IPS-15b (cell line): ENCODE data around the gene MAPK1.

ENCODE experiments used
- H3K27me3 ChIP-seq: one replicate; pipeline ENCODE4 v1.6.1; 2013; ENCODE audit warnings: low read length; ENCODE audit not compliant: control insufficient read depth, insufficient read depth
- H3K36me3 ChIP-seq: one replicate; pipeline ENCODE4 v1.6.1; 2013; ENCODE audit warnings: low read length; ENCODE audit not compliant: control insufficient read depth, insufficient read depth
- H3K4me1 ChIP-seq: one replicate; pipeline ENCODE4 v1.6.1; 2013; ENCODE audit warnings: mild to moderate bottlenecking, low read length; ENCODE audit not compliant: control insufficient read depth, insufficient read depth
- H3K4me3 ChIP-seq: one replicate; pipeline ENCODE4 v1.5.1; 2013; ENCODE audit warnings: low read depth, low read length
- H3K9ac ChIP-seq: one replicate; pipeline ENCODE4 v1.6.1; 2013; ENCODE audit warnings: low read depth, mild to moderate bottlenecking, low read length
- H3K9me3 ChIP-seq: one replicate; pipeline ENCODE4 v1.6.1; 2013; ENCODE audit warnings: mild to moderate bottlenecking, low read length; ENCODE audit not compliant: control insufficient read depth, insufficient read depth

The MAPK1 gene

GRCh38 chr22:21764038-21764804, 103.2 kb downstream of the MAPK1 start:
- peaks cover 40% of the 10 kb centered on the region for H3K36me3 ChIP-seq
- no peak overlapping the region for H3K9ac ChIP-seq
- H3K27me3 ChIP-seq: no peaks in the 10 kb centered on the region
- no peaks in the 10 kb centered on the region for H3K9me3 ChIP-seq
- H3K4me3 ChIP-seq: no peak overlapping the region
- no peaks in the 10 kb centered on the region for H3K4me1 ChIP-seq

- Histone ChIP-seq H3K4me3 (no peak overlapping the region), H3K4me1 (no peaks in the 10 kb centered on the region), H3K9ac (no peak overlapping the region), H3K9me3 (no peaks in the 10 kb centered on the region), H3K36me3 (peaks cover 35% of the 10 kb centered on the region), H3K27me3 (no peaks in the 10 kb centered on the region)
Measured at GRCh38 chr22:21762712-21763581, 104.5 kb downstream of the MAPK1 start.

GRCh38 chr22:21761994-21762680, 105.3 kb downstream of the MAPK1 start:
- Histone ChIP-seq H3K9ac (no peak overlapping the region), H3K4me3 (no peak overlapping the region), H3K9me3 (no peaks in the 10 kb centered on the region), H3K27me3 (no peaks in the 10 kb centered on the region), H3K36me3 (peaks cover 29% of the 10 kb centered on the region), H3K4me1 (no peaks in the 10 kb centered on the region)

GRCh38 chr22:21761086-21761485, 106.4 kb downstream of the MAPK1 start:
- Histone ChIP-seq H3K36me3 (peaks cover 22% of the 10 kb centered on the region), H3K9me3 (no peaks in the 10 kb centered on the region), H3K27me3 (no peaks in the 10 kb centered on the region), H3K4me3 (no peak overlapping the region), H3K4me1 (no peaks in the 10 kb centered on the region), H3K9ac (no peak overlapping the region)

- Histone ChIP-seq H3K9ac (no peak overlapping the region), H3K4me3 (no peak overlapping the region), H3K27me3 (no peaks in the 10 kb centered on the region), H3K4me1 (no peaks in the 10 kb centered on the region), H3K36me3 (peaks cover 18% of the 10 kb centered on the region), H3K9me3 (no peaks in the 10 kb centered on the region)
Measured at GRCh38 chr22:21760640-21761039, 106.8 kb downstream of the MAPK1 start.

- H3K27me3 ChIP-seq: no peaks in the 10 kb centered on the region
- no peaks in the 10 kb centered on the region for H3K9me3 ChIP-seq
- H3K9ac ChIP-seq: no peak overlapping the region
- H3K36me3 ChIP-seq: peaks cover 13% of the 10 kb centered on the region
- H3K4me1 ChIP-seq: no peaks in the 10 kb centered on the region
- H3K4me3 ChIP-seq: no peak overlapping the region
Measured at GRCh38 chr22:21759646-21760376, 107.6 kb downstream of the MAPK1 start.

GRCh38 chr22:21759093-21759492, 108.4 kb downstream of the MAPK1 start:
- H3K36me3 ChIP-seq: peaks cover 6% of the 10 kb centered on the region
- no peaks in the 10 kb centered on the region for H3K27me3 ChIP-seq
- no peaks in the 10 kb centered on the region for H3K4me1 ChIP-seq
- H3K9me3 ChIP-seq: no peaks in the 10 kb centered on the region
- H3K4me3 ChIP-seq: no peak overlapping the region
- H3K9ac ChIP-seq: no peak overlapping the region

GRCh38 chr22:21758091-21758864, 109.2 kb downstream of the MAPK1 start:
- H3K4me3 ChIP-seq: no peak overlapping the region
- no peaks in the 10 kb centered on the region for H3K36me3 ChIP-seq
- no peaks in the 10 kb centered on the region for H3K9me3 ChIP-seq
- H3K4me1 ChIP-seq: no peaks in the 10 kb centered on the region
- H3K9ac ChIP-seq: no peak overlapping the region
- H3K27me3 ChIP-seq: no peaks in the 10 kb centered on the region

GRCh38 chr22:21755851-21756284, 111.6 kb downstream of the MAPK1 start:
- Histone ChIP-seq H3K9me3 (no peaks in the 10 kb centered on the region), H3K36me3 (no peaks in the 10 kb centered on the region), H3K9ac (no peak overlapping the region), H3K4me1 (no peaks in the 10 kb centered on the region), H3K4me3 (no peak overlapping the region), H3K27me3 (no peaks in the 10 kb centered on the region)

GRCh38 chr22:21754523-21754922, 112.9 kb downstream of the MAPK1 start:
- H3K9ac ChIP-seq: no peak overlapping the region
- no peak overlapping the region for H3K4me3 ChIP-seq
- no peaks in the 10 kb centered on the region for H3K36me3 ChIP-seq
- no peaks in the 10 kb centered on the region for H3K9me3 ChIP-seq
- H3K4me1 ChIP-seq: no peaks in the 10 kb centered on the region
- no peaks in the 10 kb centered on the region for H3K27me3 ChIP-seq
